K562 (cell line): ENCODE results near the gene CDC6.

ENCODE experiments used
- EP300 ChIP-seq: IDR thresholded peaks from 2 replicates; pipeline ENCODE4 v1.6.1; 2012; ENCODE audit warnings: low read length, improper control_type of control experiment
- GABPB2 ChIP-seq: fragments of 250-450 bp; sonication (Bioruptor Pico); conservative IDR thresholded peaks from 2 replicates; pipeline ENCODE4 v1.5.1; 2021; ENCODE audit warnings: mild to moderate bottlenecking
- ILK ChIP-seq: fragments of 450-650 bp; IDR thresholded peaks from 2 replicates; pipeline ENCODE4 v1.6.1; 2016; ENCODE audit warnings: missing genetic modification characterization, low read depth, mild to moderate bottlenecking, missing compliant biosample characterization, moderate library complexity, borderline replicate concordance
- POLR2AphosphoS5 ChIP-seq: IDR thresholded peaks from 2 replicates; pipeline ENCODE4 v1.6.1; 2011; ENCODE audit warnings: mild to moderate bottlenecking, low read depth, low read length, moderate library complexity; ENCODE audit not compliant: control insufficient read depth, insufficient read depth
- SPI1 ChIP-seq: IDR thresholded peaks from 2 replicates; pipeline ENCODE4 v1.6.1; 2011; ENCODE audit warnings: low read depth, low read length, control low read depth, borderline replicate concordance
- TF ChIP-seq, protein P1 (sequence below), 2 experiments: fragments of 450-650 bp in 1 of 2; sonication (generic) in 1 of 2; formaldehyde crosslinking; conservative IDR thresholded peaks; 2 replicates each; pipeline versions ENCODE4 v1.4.0 to v1.8.1; 2020 to 2022; ENCODE audit warnings: mild to moderate bottlenecking in 1 of 2, missing genetic modification reagents in 1 of 2
- TF ChIP-seq, protein P2 (sequence below): fragments of 250-450 bp; sonication (Bioruptor Pico); IDR thresholded peaks from 2 replicates; pipeline ENCODE4 v1.5.0; 2020; ENCODE audit warnings: mild to moderate bottlenecking, borderline replicate concordance

DNA sequence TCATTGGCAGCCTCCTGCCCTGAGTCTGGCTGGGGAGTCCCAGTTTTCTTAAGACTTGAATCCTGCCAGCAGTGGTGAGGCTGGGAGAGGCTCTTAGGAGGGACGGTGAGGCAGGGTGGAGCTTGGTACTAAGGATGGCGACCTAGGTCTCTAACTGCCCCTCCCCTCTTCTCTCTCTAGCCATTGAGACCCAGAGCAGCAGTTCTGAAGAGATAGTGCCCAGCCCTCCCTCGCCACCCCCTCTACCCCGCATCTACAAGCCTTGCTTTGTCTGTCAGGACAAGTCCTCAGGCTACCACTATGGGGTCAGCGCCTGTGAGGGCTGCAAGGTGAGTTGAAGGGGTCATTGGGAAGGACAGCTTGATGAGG lies 60.4 kb downstream of the CDC6 start:
- no peak for TF ChIP-seq ILK
- no peak for TF ChIP-seq EP300
- TF ChIP-seq, protein P1, sequence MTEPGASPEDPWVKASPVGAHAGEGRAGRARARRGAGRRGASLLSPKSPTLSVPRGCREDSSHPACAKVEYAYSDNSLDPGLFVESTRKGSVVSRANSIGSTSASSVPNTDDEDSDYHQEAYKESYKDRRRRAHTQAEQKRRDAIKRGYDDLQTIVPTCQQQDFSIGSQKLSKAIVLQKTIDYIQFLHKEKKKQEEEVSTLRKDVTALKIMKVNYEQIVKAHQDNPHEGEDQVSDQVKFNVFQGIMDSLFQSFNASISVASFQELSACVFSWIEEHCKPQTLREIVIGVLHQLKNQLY (CRISPR knock-in tag; conservative IDR thresholded peaks at IDR 0.05) = no peak
- TF ChIP-seq SPI1 = no peak
- TF ChIP-seq POLR2AphosphoS5 = no peak
- TF ChIP-seq, protein P2, sequence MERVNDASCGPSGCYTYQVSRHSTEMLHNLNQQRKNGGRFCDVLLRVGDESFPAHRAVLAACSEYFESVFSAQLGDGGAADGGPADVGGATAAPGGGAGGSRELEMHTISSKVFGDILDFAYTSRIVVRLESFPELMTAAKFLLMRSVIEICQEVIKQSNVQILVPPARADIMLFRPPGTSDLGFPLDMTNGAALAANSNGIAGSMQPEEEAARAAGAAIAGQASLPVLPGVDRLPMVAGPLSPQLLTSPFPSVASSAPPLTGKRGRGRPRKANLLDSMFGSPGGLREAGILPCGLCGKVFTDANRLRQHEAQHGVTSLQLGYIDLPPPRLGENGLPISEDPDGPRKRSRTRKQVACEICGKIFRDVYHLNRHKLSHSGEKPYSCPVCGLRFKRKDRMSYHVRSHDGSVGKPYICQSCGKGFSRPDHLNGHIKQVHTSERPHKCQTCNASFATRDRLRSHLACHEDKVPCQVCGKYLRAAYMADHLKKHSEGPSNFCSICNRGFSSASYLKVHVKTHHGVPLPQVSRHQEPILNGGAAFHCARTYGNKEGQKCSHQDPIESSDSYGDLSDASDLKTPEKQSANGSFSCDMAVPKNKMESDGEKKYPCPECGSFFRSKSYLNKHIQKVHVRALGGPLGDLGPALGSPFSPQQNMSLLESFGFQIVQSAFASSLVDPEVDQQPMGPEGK (CRISPR knock-in tag) = no peak
- TF ChIP-seq GABPB2 (CRISPR knock-in tag) = no peak
